HG03558 (cell line): ENCODE measurements around the gene TSPAN18.

Source experiments
- ATAC-seq: cut with Tn5 transposase; IDR thresholded peaks from one replicate; pipeline ENCODE4 v1.9.1; 2021; ENCODE audit warnings: moderate number of reproducible peaks; ENCODE audit not compliant: unreplicated experiment; ENCODE audit errors: extremely low read depth

TSPAN18 gene

GRCh38 chr11:44775366-44775984, 48.7 kb downstream of the TSPAN18 start:
- no peak for ATAC-seq

- no peak for ATAC-seq
These were observed 49.3 kb downstream of the TSPAN18 start for GRCh38 chr11:44775985-44776446.

GRCh38 chr11:44776551-44777208, 49.9 kb downstream of the TSPAN18 start:
- no peak for ATAC-seq

GRCh38 chr11:44777209-44778194, 50.7 kb downstream of the TSPAN18 start:
- no peak for ATAC-seq

GRCh38 chr11:44778195-44779100, 51.7 kb downstream of the TSPAN18 start:
- ATAC-seq: no peak

- no peak for ATAC-seq
These were observed 53.2 kb downstream of the TSPAN18 start for GRCh38 chr11:44779736-44780520.

- ATAC-seq: no peak
These were observed 54.3 kb downstream of the TSPAN18 start for GRCh38 chr11:44780940-44781631.

GRCh38 chr11:44781655-44782054, 54.9 kb downstream of the TSPAN18 start:
- no peak for ATAC-seq

- no peak for ATAC-seq
These were observed 55.7 kb downstream of the TSPAN18 start for GRCh38 chr11:44782478-44782877.

- no peak for ATAC-seq
These were observed 57.6 kb downstream of the TSPAN18 start for GRCh38 chr11:44784436-44784760.

GRCh38 chr11:44784851-44785250, 58.1 kb downstream of the TSPAN18 start:
- ATAC-seq: no peak

- no peak for ATAC-seq
These were observed 59.3 kb downstream of the TSPAN18 start for GRCh38 chr11:44785856-44786607.

GRCh38 chr11:44787070-44787469, 60.3 kb downstream of the TSPAN18 start:
- ATAC-seq: no peak

- no peak for ATAC-seq
These were observed 61.2 kb downstream of the TSPAN18 start for GRCh38 chr11:44787981-44788380.

- no peak for ATAC-seq
These were observed 61.9 kb downstream of the TSPAN18 start for GRCh38 chr11:44788536-44789261.

- no peak for ATAC-seq
These were observed 62.7 kb downstream of the TSPAN18 start for GRCh38 chr11:44789496-44789895.

GRCh38 chr11:44790211-44790610, 63.4 kb downstream of the TSPAN18 start:
- ATAC-seq: no peak
